ENCODE measurements around the gene CHRNG.
"Not testable (repeated sequence)": the region's sequence is repeated elsewhere in the genome, so short reads cannot be mapped to it uniquely, and the experiment has no call there.

CHRNG gene

DNA sequence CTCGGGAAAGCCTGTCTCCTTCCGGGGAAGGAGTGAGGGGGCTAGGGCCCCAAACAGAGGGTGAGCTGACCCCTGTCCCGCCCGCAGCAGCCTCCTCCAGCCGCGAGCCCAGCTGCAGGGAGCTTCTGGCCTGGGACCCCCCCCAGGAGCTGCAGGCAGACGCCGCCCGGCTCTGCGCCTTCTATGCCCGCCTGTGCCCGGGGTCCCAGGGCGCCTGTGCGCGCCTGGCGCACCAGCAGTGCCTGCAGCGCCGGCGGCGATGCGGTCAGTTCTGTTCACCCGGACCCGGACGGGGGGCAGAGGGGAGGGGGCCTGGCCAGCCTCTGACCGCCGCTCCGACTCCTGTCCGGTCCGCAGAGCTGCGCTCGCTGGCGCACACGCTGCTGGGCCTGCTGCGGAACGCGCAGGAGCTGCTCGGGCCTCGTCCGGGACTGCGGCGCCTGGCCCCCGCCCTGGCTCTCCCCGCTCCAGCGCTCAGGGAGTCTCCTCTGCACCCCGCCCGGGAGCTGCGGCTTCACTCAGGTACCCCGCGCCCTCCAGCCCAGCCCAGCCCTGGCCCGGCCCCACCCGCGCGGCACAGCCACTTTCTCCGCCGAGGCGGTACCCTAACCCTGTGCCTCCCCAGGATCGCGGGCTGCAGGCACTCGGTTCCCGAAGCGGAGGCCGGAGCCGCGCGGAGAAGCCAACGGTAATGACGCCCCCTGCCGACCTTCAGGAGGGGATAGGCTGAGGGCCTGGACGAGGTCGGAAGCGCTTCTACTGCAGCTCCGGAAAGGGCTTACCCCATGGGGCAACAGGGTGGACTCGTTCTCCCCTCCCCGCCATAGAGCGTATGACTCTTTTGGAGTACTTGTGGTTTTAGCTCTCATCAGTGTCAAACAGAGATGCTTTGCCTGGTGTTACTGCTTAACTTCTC lies 15.6 kb upstream of the CHRNG start:
- Histone ChIP-seq H3K36me3 (ENCODE audit: control insufficient read depth, insufficient read depth, low read length) (no peaks in the 10 kb centered on the region), H3K9ac (ENCODE audit: low read length) (no peak overlapping the region), H3K27me3 (ENCODE audit: control insufficient read depth, insufficient read depth, low read length) (peaks cover 50% of the 10 kb centered on the region), H3K9me3 (ENCODE audit: control insufficient read depth, low read length) (no peaks in the 10 kb centered on the region), H3K4me3 (ENCODE audit: low read length) (no peak overlapping the region), H3K4me1 (ENCODE audit: control insufficient read depth, insufficient read depth, low read length) (peaks cover 12% of the 10 kb centered on the region)

DNA sequence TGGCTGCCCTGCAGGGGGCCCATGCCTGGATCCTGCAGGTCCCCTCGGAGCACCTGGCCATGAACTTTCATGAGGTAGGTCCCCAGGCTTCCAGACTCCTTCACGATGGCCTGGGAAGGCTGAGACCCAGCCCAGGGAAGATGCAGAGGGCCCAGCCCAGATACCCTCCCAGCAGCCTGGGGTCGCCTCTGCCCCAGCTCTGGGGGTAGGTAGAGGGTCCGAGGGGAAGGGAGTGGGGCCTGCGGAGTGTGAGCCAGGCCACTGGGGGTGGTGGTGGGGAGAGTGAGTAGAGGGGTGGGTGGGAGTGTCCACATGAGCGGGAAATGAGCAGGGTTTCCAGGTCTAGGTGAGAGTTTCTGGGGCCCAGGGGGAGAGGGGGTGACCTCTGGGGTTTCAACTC lies 14.7 kb upstream of the CHRNG start:
- no peaks in the 10 kb centered on the region for H3K36me3 ChIP-seq (ENCODE audit: control insufficient read depth, insufficient read depth, low read length)
- H3K9ac ChIP-seq (ENCODE audit: low read length): no peak overlapping the region
- peaks cover 50% of the 10 kb centered on the region for H3K27me3 ChIP-seq (ENCODE audit: control insufficient read depth, insufficient read depth, low read length)
- peaks cover 12% of the 10 kb centered on the region for H3K4me1 ChIP-seq (ENCODE audit: control insufficient read depth, insufficient read depth, low read length)
- no peak overlapping the region for H3K4me3 ChIP-seq (ENCODE audit: low read length)
- no peaks in the 10 kb centered on the region for H3K9me3 ChIP-seq (ENCODE audit: control insufficient read depth, low read length)

DNA sequence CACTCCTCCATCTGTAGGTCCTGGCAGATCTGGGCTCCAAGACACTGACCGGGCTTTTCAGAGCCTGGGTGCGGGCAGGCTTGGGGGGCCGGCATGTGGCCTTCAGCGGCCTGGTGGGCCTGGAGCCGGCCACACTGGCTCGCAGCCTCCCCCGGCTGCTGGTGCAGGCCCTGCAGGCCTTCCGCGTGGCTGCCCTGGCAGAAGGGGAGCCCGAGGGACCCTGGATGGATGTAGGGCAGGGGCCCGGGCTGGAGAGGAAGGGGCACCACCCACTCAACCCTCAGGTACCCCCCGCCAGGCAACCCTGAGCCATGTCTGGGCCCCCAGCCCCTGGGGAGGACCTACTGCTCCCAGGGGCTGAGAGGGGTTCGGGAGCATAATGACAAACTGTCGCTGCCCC lies 14.3 kb upstream of the CHRNG start:
- Histone ChIP-seq H3K27me3 (ENCODE audit: control insufficient read depth, insufficient read depth, low read length) (peaks cover 50% of the 10 kb centered on the region), H3K9ac (ENCODE audit: low read length) (no peak overlapping the region)

DNA sequence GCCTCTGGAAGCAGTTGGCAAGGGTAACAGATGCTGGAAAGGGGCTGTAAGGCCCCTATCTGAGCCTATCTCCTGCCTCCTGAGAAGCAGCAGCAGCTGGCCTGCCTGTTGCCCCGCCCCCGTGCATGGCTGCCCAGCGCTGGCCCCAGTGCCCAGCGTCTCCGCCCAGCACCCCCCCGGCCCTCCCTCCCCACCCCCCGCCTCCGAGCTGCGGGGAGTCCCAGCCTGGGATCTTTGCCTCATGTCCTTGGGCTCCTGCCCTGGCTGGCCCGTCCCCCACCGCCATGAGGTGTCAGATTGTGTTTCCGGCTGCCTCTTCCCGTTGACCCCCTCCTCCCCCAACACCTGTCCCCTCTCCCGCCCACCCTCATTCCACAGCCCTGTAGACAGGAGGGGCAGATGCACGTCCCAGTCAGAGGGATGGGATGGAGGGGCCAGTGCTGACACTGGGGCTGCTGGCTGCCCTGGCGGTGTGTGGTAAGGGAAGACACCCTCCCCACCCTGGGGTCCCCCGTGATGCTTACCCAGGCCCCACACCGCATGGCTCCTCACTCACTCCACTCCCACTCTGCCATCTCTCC lies 13.6 kb upstream of the CHRNG start, which contains the start of gene CHRND:
Gene CHRND, plus strand, starts transcription at position 370 of the 581 bp plus-strand sequence. Its CDS starts 56 bp downstream, at position 426.
- H3K27me3 ChIP-seq (ENCODE audit: control insufficient read depth, insufficient read depth, low read length): peaks cover 49% of the 10 kb centered on the region
- H3K9me3 ChIP-seq (ENCODE audit: control insufficient read depth, low read length): no peaks in the 10 kb centered on the region
- peaks cover 12% of the 10 kb centered on the region for H3K4me1 ChIP-seq (ENCODE audit: control insufficient read depth, insufficient read depth, low read length)
- H3K4me3 ChIP-seq (ENCODE audit: low read length): no peak within 1 kb of the TSS
- H3K9ac ChIP-seq (ENCODE audit: low read length): no peak within 1 kb of the TSS
- H3K36me3 ChIP-seq (ENCODE audit: control insufficient read depth, insufficient read depth, low read length): no peaks in the 10 kb centered on the region

More for the DNA sequence above, 14.3 kb upstream of the CHRNG start:
- Histone ChIP-seq H3K4me1 (ENCODE audit: control insufficient read depth, insufficient read depth, low read length) (peaks cover 12% of the 10 kb centered on the region), H3K36me3 (ENCODE audit: control insufficient read depth, insufficient read depth, low read length) (no peaks in the 10 kb centered on the region), H3K4me3 (ENCODE audit: low read length) (no peak overlapping the region), H3K9me3 (ENCODE audit: control insufficient read depth, low read length) (no peaks in the 10 kb centered on the region)

DNA sequence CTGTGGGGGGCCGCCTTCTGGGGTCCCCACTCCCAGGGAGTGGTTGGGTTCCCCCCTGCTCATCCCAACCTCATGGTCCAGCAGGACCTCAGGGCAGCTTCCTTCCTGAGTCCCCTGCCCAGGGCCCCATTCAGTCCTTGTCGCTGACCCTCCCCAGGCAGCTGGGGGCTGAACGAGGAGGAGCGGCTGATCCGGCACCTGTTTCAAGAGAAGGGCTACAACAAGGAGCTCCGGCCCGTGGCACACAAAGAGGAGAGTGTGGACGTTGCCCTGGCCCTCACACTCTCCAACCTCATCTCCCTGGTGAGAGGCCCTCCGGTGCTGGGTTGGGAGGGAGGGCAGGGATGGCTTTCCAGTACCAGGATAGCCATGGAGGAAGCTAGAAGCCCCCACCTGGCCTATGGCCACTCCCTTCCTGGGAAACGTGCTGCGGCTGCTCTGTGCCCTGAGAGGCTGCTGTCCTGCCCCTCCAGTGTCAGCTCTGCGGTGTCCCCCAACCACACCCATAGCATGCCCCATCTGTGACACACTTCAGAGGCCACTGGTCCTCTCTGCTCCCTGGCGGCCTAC lies 13.0 kb upstream of the CHRNG start:
- Histone ChIP-seq H3K9ac (ENCODE audit: low read length) (no peak overlapping the region), H3K4me1 (ENCODE audit: control insufficient read depth, insufficient read depth, low read length) (peaks cover 12% of the 10 kb centered on the region), H3K36me3 (ENCODE audit: control insufficient read depth, insufficient read depth, low read length) (no peaks in the 10 kb centered on the region), H3K9me3 (ENCODE audit: control insufficient read depth, low read length) (no peaks in the 10 kb centered on the region), H3K27me3 (ENCODE audit: control insufficient read depth, insufficient read depth, low read length) (peaks cover 44% of the 10 kb centered on the region), H3K4me3 (ENCODE audit: low read length) (no peak overlapping the region)

DNA sequence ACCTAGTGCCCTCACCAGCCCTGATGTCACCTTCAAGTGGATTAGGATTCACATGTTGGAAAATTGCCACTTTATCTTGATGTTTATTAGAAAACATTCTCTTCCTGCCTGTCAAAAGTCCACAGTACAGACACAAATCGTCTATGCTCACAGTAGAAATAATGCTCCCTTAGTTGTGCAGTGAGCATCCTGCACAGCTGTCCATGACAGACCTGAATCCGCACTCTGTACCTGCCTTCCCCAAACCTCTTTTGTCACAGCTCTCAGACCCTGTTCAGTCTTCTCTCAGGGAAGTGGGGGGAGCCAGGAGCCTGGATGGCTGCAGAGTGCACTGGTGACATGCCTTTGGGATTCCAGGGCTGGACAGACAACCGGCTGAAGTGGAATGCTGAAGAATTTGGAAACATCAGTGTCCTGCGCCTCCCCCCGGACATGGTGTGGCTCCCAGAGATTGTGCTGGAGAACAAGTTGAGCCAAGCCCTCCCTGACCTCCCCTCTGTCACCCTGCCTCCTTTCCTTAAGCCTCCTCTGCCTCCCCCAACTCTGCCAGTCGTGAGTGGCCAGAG lies 11.5 kb upstream of the CHRNG start:
- Histone ChIP-seq H3K9ac (ENCODE audit: low read length) (no peak overlapping the region), H3K27me3 (ENCODE audit: control insufficient read depth, insufficient read depth, low read length) (peaks cover 30% of the 10 kb centered on the region), H3K9me3 (ENCODE audit: control insufficient read depth, low read length) (no peaks in the 10 kb centered on the region), H3K4me1 (ENCODE audit: control insufficient read depth, insufficient read depth, low read length) (peaks cover 9% of the 10 kb centered on the region), H3K4me3 (ENCODE audit: low read length) (no peak overlapping the region), H3K36me3 (ENCODE audit: control insufficient read depth, insufficient read depth, low read length) (no peaks in the 10 kb centered on the region)

DNA sequence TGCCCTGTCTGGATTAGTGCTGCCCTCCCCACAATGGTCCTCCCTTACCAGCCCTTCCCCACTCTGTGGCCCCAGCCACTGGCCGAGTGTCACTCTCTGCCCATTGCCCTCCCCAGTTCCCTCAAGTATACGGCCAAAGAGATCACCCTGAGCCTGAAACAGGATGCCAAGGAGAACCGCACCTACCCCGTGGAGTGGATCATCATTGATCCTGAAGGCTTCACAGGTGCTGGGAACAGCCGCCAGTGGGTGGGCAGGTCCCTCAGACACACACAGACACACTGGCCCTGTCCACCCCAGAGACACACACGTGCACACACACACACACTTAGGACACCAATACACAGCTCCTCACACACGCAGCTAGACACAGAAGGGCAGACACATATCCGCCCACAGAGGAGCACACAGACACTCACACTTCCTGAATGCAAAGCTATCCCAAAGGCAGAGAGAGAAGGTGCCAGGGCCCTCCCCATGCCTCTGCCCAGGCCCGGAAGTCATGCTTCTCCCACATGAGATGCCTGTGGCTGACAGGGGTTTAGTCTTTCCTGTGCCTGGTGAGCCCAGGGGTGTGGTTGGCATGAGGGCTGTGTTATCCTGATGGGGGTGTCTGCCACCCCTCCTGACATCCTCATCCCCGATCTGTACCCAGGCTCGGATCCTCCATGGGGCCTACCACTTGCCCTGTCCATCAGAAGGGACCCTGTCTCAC lies 10.6 kb upstream of the CHRNG start:
- Histone ChIP-seq H3K9me3 (ENCODE audit: control insufficient read depth, low read length) (no peaks in the 10 kb centered on the region), H3K36me3 (ENCODE audit: control insufficient read depth, insufficient read depth, low read length) (no peaks in the 10 kb centered on the region), H3K27me3 (ENCODE audit: control insufficient read depth, insufficient read depth, low read length) (peaks cover 20% of the 10 kb centered on the region), H3K4me3 (ENCODE audit: low read length) (no peak overlapping the region), H3K9ac (ENCODE audit: low read length) (no peak overlapping the region), H3K4me1 (ENCODE audit: control insufficient read depth, insufficient read depth, low read length) (peaks cover 6% of the 10 kb centered on the region)

DNA sequence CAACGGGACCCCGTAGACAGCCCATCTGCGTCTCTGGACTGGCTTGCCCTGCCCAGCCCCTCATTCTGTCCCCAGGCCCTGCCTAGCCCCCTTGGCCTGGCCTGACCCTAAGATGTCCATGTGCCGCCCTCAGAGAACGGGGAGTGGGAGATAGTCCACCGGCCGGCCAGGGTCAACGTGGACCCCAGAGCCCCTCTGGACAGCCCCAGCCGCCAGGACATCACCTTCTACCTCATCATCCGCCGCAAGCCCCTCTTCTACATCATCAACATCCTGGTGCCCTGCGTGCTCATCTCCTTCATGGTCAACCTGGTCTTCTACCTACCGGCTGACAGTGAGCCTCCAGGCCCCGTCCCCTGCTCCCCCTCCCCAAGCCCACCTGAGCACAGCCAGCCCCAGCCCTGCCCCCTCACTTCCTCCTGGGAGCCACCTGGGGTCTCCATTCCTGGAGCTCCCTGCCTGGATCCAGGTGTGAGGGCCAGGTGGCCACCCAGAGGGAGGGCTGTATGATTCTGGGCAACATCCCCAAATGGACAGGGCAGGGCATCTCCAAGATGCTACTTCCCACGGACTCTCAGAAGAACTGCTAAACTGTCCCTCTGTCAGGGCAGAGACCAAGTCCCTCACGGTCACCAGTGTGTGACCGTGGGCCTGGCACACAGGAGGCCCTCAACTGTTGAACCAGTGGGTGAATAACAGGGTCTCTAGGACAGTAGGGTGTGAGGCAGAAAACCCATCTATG lies 9.5 kb upstream of the CHRNG start:
- Histone ChIP-seq H3K9ac (ENCODE audit: low read length) (no peak overlapping the region), H3K9me3 (ENCODE audit: control insufficient read depth, low read length) (no peaks in the 10 kb centered on the region), H3K27me3 (ENCODE audit: control insufficient read depth, insufficient read depth, low read length) (peaks cover 10% of the 10 kb centered on the region), H3K4me3 (ENCODE audit: low read length) (no peak overlapping the region), H3K4me1 (ENCODE audit: control insufficient read depth, insufficient read depth, low read length) (no peaks in the 10 kb centered on the region), H3K36me3 (ENCODE audit: control insufficient read depth, insufficient read depth, low read length) (no peaks in the 10 kb centered on the region)

- H3K36me3 ChIP-seq (ENCODE audit: control insufficient read depth, insufficient read depth, low read length): no peaks in the 10 kb centered on the region
- H3K27me3 ChIP-seq (ENCODE audit: control insufficient read depth, insufficient read depth, low read length): peaks cover 3% of the 10 kb centered on the region
- no peak overlapping the region for H3K4me3 ChIP-seq (ENCODE audit: low read length)
- H3K4me1 ChIP-seq (ENCODE audit: control insufficient read depth, insufficient read depth, low read length): no peaks in the 10 kb centered on the region
- no peaks in the 10 kb centered on the region for H3K9me3 ChIP-seq (ENCODE audit: control insufficient read depth, low read length)
- H3K9ac ChIP-seq (ENCODE audit: low read length): no peak overlapping the region
Observed at GRCh38 chr2:232530626-232531260, 8.7 kb upstream of the CHRNG start.

GRCh38 chr2:232532419-232532818 lies 7.1 kb upstream of the CHRNG start:
- peaks cover 6% of the 10 kb centered on the region for H3K4me1 ChIP-seq (ENCODE audit: control insufficient read depth, insufficient read depth, low read length)
- H3K4me3 ChIP-seq (ENCODE audit: low read length): no peak overlapping the region
- no peaks in the 10 kb centered on the region for H3K36me3 ChIP-seq (ENCODE audit: control insufficient read depth, insufficient read depth, low read length)
- no peak overlapping the region for H3K9ac ChIP-seq (ENCODE audit: low read length)
- no peaks in the 10 kb centered on the region for H3K9me3 ChIP-seq (ENCODE audit: control insufficient read depth, low read length)
- no peaks in the 10 kb centered on the region for H3K27me3 ChIP-seq (ENCODE audit: control insufficient read depth, insufficient read depth, low read length)

- not testable (repeated sequence) for H3K9ac ChIP-seq (ENCODE audit: low read length); H3K9me3 ChIP-seq (ENCODE audit: control insufficient read depth, low read length); H3K27me3 ChIP-seq (ENCODE audit: control insufficient read depth, insufficient read depth, low read length); H3K4me3 ChIP-seq (ENCODE audit: low read length); H3K36me3 ChIP-seq (ENCODE audit: control insufficient read depth, insufficient read depth, low read length); H3K4me1 ChIP-seq (ENCODE audit: control insufficient read depth, insufficient read depth, low read length)
Observed at GRCh38 chr2:232532821-232533220, 6.7 kb upstream of the CHRNG start.
